ENCODE data around the gene ATP5F1A. TPM values are rescaled to one million over a fixed set of nuclear protein-coding genes. Genes with fewer than 3 reads are reported as not detected.
A peak's percentile ranks its signal among the peaks of the same experiment; 100 is the strongest.
"Not testable (repeated sequence)": the region's sequence is repeated elsewhere in the genome, so short reads cannot be mapped to it uniquely, and the experiment has no call there.

Gene ATP5F1A
- total RNA-seq (2014; rRNA removed; shearing (Covaris generic)): 369 and 392 TPM in 2 replicates
- 532 and 598 TPM in 2 replicates for polyA plus RNA-seq (2014; cell fraction: nucleus; rRNA removed)

DNA sequence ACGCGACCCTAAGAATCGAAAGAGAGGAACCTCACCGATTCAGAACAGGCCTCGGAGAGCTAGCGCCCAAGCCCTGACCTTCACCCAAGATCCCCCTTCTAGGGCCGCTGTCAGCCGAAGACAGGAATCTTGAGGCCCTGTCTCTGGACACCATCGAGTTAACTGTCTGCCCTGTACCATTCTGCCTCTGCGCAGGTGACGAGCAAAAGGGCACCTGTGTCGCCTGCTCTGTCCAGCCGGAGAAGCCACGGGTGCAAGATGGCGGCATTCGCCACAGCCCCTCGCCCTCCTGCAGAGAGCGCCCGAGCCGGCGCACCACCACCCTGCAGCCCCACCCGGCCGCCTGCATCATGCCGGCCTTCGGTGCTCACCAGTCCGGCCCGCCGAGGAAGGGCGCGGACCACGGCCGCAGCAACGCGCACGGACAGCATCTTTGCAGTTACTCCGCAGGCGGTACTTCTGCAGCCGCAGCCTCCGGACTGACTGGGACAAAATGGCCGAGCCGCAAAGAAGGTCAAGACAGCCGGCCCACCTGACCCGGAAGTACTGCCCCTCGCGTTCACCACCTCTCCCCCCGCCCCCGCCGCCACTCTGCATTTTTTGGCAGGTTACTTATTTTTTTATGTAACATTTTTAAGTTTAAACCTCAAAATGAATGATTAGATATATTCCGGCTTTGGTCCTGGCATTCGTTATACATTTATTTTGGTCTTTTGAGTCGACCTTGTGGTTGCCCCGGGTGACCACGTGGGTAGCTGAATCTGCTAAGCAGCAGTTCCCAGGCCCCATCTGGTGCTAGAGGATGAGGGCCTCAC, at the start of gene ATP5F1A:
ATP5F1A (minus strand) TSS at position 496 of the 815 bp plus-strand sequence; CDS start at position 431, 65 bp downstream.
- DNase-seq (ENCODE audit: extremely low read depth, low read depth): peak; percentile 54

DNA sequence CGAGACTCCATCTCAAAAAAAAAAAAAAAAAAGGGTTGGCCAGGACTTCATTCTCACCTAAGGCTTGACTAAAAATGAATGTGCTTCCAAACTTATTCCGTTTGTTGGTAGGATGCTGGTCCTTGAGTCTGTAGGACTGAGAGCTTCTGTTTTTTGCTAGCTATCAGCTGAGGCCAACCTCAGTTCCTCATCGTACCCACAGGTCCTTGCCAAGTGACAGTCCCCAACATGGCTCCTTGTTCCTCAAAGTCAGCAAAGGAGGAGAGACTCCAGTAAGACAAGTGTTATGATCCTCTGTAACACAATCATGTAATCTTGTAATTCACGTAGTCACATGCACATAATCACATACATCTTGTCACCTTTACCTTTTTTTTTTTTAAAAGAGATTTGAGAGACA, 43.1 kb upstream of the ATP5F1A start:
- DNase-seq (ENCODE audit: extremely low read depth, low read depth): no peak

DNA sequence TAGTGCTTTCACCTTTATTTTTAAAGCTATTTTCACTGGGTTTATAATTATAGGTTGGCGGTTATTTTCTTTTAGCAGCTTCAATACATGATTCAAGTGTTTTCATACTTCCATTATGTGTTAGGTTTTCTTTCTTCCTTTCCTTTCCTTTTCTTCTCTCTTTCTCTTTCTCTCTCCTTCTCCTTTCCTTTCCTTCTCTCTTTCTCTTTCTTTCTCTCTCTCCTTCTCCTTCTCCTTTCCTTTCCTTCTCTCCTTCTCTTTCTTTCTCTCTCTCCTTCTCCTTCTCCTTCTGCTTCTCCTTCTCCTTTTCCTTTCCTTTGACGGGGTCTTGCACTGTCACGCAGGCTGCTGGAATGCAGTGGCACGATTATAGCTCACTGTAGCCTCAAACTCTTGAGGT, 42.1 kb upstream of the ATP5F1A start:
- no peak for DNase-seq (ENCODE audit: extremely low read depth, low read depth)

DNA sequence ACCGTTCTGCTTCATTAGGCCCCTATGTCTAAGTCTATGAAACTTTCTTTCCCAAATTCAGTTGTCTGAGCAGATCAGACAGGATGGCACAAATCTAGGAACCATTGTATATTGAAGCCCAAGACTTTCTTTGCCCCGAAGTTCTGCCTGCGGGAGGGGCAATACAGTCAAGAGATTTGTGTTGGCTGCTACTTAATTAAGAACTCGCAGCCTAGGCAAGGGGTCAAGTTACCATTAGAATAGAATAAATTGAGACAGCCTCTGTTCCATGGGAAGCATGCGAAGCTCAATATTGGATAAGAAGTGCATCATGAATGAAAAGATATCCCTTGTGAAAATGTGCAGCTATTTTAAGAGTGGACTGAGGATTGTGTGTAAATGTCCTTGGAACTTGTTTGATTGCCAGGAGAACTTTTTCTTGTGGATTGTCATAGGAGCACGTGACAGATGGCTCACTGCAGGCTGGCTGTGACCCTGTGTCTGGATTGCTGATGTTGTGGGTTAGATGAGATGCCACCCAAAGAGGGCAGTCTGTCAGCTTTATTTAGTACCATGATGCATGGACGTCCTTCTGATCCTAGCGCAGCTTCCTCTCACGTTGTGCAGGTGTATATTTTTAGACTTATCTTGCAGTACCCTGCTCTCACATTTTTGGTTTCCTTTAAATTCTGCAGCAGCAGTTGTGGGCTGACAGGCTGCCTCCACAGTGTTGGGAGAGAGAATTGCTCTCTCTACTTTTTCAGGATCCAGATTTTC, 37.0 kb upstream of the ATP5F1A start:
- DNase-seq (ENCODE audit: extremely low read depth, low read depth): no peak

DNA sequence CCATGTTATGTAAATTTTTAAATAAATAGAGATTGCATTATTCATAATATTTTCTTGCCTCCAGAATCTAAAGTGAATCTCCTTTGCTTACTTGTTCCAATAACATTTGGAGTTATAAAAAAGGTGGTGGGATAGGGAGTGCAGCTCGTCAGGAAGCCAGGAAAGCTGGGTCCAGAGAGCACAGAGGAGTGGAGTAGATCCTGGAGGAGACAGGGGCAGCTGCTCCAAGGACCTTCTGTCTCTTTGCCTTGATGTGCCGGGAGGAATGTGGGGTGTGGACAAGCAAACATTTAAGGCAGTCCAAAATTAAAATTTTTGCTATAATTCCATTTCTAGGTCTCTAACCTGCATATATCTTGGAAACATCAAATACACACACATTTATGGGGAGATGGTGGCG, 35.4 kb upstream of the ATP5F1A start:
- DNase-seq (ENCODE audit: extremely low read depth, low read depth): no peak

DNA sequence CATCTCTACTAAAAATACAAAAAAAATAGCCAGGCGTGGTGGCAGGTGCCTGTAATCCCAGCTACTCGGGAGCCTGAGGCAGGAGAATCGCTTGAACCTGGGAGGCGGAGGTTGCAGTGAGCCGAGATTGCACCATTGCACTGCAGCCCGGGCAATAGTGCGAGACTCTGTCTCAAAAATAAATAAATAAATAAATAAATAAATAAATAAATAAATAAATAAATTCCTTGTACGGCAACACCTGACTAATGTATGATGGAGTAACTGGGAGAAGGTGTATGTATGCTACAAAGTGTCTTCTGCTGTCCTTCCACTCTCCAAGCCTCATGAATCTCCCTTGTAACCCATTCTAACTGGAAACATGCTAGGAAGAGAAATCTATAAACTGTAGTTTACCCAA, 32.5 kb upstream of the ATP5F1A start:
- not testable (repeated sequence) for DNase-seq (ENCODE audit: extremely low read depth, low read depth)

DNA sequence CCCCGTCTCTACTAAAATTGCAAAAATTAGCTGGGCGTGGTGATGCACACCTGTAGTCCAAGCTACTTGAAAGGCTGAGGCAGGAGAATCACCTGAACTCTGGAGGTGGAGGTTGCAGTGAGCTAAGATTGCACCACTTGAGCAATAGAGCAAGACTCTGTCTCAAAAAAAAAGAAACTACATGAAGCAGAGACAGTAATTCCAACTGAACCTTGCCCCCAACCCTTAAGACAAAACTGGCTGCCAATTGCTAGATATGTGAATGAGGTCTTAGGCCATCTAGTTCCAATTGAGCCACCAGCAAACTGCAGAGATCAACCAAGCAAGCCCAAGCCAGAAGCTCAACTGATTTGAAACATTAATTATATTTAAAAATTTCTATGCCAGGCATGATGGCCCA, 32.0 kb upstream of the ATP5F1A start:
- DNase-seq (ENCODE audit: extremely low read depth, low read depth): no peak

DNA sequence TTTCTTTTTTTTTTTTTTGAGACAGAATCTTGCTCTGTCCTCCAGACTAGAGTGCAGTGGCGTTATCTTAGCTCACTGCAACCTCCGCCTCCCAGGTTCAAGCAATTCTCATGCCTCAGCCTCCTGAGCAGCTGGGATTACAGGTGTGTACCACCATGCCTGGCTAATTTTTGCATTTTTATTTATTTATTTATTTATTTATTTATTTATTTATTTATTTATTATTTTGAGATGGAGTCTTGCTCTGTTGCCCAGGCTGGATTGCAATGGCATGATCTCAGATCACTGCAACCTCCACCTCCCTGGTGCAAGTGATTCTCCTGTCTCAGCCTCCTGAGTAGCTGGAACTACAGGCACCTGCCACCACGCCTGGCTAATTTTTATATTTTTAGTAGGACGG, 28.5 kb upstream of the ATP5F1A start:
- DNase-seq (ENCODE audit: extremely low read depth, low read depth): not testable (repeated sequence)

DNA sequence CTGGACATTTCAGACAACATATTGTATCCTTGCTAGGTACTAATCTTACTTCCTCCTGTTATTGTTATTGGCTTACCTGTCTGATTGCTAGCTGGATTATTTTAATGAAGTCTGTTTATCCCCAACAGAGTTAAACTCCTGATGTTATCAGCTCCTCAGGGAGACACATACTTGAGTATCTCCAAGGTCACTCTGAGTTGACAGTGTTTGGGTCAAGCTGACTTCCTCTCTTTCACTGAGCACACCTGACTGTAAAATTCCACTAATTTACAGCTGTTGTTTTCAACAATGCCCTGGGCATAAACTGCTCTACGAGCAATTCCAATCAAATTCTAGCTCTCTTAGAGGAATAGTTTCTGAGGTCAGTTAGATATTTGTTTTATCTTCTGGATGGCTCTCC, 15.7 kb upstream of the ATP5F1A start:
- no peak for DNase-seq (ENCODE audit: extremely low read depth, low read depth)

DNA sequence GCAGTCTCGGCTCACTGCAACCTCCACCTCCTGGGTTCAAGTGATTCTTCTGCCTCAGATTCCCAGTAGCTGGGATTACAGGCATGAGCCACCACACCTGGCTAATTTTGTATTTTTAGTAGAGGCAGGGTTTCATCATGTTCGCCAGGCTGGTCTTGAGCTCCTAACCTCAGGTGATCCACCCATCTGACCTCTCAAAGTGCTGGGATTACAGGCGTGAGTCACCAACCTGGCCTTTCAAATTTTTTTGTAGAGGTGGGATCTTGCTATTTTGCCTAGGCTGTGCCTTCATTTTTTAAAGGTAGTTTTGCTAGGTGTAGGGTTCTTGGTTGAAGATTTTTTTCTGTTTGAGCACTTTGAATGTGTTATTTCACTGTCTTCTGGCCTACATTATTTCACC, 12.3 kb upstream of the ATP5F1A start:
- no peak for DNase-seq (ENCODE audit: extremely low read depth, low read depth)

DNA sequence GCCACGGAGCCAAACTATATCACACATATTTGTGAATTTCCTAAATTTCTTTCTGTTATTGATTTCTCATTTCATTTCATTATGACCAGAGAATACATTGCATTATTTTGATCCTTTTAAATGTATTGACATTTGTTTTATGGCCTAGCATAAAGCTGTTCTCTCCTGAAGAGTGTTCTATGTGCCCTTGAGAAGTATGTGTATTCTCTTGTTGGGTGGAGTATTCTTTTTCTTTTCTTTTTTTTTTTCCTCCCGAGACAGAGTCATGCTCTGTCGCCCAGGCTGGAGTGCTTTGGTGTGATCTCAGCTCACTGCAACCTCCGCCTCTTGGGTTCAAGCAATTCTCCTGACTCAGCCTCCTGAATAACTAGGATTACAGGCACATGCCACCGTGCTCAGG, 11.3 kb upstream of the ATP5F1A start:
- DNase-seq (ENCODE audit: extremely low read depth, low read depth): no peak

DNA sequence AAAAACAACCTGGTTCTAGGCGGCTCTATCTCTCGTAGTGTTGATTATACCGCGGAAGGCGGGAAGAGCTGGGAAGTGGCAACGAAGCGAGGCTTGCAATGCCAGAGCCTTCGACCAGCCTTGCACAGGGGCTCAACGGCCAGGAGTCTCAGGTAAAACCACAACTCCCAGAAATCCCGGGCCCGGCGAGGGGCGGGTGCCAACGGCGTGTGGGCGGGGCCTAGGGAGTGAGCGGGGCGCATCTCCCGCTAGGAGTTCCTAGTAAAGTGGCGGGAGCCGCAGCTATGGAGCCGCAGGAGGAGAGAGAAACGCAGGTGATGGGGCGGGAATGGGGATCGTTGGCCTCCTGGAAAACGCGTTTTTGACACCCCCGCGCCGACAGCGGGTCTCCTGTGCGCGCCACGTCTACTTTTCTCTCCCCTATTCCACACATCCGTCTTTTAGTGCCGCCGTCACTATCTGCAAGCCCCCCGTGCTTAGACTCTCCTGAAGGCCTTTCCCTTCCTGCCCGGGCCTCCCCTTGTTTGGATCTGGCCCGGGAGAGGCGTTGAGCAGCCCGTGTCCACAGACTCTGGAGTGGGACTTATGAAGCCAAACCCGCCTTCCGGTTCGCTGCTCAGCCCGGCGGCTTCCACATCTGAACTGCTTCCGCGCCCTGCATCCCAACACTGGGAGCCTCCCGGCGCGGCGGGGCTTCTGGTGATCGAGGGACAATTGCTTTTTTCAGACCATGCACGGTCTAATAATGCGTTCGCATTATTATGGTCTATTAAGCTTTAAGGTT, 6.2 kb upstream of the ATP5F1A start, which contains the start of gene HAUS1:
HAUS1 (plus strand) TSS at position 258 of the 784 bp plus-strand sequence; CDS start at position 285, 27 bp downstream.
- DNase-seq (ENCODE audit: extremely low read depth, low read depth): peak; percentile 74

DNA sequence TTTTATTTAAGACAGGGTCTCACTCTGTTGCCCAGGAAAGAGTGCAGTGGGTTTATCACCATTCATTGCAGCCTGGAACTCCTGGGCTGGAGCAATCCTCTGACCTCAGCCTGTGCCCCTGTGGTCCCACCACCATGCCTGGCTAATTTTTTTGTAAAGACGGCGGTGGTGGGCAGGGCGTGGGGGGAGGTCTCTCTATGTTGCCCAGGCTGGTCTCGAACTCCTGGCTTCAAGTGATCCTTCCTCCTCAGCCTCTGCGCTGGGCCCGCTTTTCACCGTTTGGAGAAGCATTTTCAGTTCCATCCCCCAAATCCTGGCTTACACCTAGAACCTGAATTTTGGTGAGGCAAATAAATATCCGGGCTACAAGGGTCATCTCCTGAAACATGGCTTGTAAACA, 1.4 kb upstream of the ATP5F1A start:
- no peak for DNase-seq (ENCODE audit: extremely low read depth, low read depth)

DNA sequence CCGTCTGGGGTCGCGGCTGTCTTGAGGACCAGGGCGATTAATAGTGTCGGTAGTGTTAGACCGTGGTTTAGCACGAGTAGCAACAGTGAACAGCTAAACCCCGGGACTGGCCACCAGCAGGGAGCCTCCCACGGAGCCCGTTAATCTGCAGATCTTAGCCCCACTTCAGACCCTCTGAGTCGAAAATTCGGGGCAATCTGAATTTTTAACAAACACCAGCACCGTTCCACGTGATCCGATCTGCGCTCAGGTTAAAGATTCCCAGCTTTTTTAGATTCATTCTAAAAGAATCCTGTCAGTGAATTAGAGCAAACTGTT, 479 bp upstream of the ATP5F1A start:
- no peak for DNase-seq (ENCODE audit: extremely low read depth, low read depth)

DNA sequence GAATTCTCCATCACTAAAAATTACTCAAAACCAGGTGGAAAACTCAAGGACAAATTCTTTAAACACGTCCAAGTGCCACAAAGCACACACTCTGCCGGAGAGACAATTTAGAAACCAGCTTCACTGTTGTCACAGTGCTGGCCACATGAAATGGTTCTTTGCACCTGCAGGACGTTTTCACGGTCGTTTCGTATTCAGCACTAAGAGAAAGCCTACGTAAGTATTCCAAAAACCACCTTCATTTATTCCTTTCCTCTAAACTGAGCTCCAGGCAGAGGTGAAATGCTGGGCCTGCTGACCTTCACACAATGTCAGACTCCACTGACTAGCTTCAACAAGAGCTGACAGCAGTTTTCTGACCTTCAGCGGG, 680 bp downstream of the ATP5F1A start:
- no peak for DNase-seq (ENCODE audit: extremely low read depth, low read depth)

DNA sequence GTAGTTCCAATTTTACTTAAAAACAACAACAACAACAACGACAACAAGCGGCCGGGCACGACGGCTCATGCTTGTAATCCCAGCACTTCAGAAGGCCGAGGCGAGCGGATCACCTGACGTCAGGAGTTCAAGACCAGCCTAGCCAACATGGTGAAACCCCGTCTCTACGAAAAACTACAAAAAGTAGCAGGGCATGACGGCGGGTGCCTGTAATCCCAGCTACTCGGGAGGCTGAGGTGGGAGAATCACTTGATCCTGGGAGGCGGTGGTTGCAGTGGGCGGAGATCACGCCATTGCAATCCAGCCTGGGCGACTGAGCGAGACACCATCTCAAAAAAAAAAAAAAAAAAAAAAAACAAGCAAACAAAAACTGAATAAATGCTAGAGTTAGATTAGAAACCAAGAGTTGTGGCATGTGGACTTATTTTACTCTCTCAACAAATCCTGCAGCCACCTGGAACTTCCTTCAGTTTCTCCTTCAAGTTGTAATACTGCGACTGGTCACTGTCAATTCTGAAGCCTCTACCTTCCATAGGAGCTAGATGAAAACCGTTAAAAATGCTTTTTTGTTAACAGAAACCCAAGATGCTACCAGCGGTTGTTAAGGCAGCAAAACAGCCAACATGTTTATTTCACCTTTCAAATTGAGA, 1.3 kb downstream of the ATP5F1A start:
- DNase-seq (ENCODE audit: extremely low read depth, low read depth): no peak

DNA sequence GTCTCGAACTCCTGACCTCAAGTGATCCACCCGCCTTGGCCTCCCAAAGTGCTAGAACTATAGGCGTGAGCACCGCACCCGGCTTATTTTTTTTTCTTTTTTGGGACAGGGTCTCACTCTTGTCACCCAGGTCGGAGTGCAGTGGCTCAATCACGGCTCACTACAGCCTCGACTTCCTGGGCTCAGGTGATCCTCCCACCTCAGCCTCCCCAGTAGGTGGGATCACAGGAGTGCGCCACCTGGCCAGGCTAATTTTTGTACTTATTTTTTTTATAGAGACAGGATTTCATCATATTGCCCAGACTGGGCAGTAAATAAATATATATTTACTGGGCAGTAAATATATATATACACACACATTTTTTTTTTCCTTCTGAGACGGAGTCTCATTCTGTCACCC, 2.6 kb downstream of the ATP5F1A start:
- no peak for DNase-seq (ENCODE audit: extremely low read depth, low read depth)

DNA sequence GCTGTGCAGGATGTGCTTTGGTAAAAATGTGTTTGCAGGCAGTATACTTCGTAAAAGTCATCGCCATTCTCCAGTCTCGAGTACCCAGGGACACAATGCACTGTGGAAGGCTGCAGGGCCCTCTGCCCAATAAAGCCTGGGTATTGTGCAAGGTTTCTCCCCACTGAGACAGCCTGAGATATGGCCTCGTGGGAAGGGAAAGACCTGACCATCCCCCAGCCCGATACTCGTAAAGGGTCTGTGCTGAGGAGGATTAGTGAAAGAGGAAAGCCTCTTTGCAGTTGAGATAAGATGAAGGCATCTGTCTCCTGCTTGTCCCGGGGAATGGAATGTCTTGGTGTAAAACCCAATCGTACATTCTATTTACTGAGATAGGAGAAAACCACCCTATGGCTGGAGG, 9.6 kb downstream of the ATP5F1A start:
- not testable (repeated sequence) for DNase-seq (ENCODE audit: extremely low read depth, low read depth)

DNA sequence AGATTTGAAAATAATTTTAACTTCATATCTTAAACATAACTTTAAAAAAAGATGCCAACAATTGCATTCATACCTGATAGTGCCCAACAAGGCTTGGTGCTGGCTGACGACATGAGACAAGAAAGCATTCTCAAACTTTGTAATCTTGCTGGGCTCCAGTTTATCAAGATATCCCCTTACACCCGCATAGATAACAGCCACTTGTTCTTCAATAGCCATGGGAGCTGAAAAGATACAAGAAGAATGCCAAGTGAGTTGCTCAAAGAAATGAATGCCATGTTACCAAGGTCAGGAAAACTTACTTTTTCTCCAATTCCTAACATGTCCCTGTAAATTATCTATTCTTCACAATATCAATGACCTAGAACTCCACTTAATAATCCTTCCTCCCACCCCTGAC, 13.7 kb downstream of the ATP5F1A start:
- no peak for DNase-seq (ENCODE audit: extremely low read depth, low read depth)

DNA sequence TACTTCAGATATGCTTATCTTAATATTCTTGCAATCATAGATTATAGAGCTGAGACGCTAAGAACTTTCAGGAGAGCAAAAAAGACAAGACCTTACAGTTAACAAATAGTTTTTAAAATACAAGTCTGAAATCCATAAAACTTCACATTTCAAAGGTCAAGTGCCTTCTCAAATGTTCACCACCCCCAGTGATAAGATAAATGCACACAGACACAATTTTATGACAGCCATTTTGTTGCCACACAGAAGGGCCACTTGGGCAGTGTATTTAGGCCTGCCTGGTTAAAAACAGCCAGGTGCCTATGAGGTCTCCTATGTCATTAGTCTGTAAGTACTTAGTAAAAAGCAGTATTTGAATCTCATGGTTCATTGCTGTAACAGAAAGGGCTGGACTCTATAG, 17.9 kb downstream of the ATP5F1A start:
- no peak for DNase-seq (ENCODE audit: extremely low read depth, low read depth)

DNA sequence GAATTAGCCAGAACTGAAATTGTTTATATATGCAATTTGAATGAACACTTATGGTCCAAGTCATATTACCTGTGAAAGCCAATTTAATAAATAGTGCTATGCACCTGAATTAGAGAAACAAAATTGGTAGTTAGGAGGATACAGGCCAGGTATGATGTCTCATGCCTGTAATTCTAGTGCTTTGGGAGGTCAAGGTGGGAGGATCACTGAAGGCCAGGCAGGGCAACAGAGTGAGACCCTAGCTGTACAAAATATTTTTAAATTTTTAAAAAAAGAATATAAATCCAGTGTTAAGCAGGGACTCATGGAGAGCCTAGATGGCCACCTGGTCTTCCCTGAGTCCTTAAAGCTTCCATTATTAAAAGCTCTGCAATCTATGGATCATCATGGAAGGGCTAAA, 18.8 kb downstream of the ATP5F1A start:
- no peak for DNase-seq (ENCODE audit: extremely low read depth, low read depth)

All from NCI-H460 (cell line).